Measurements from ENCODE around the gene CD59. TPM values are rescaled to one million over a fixed set of nuclear protein-coding genes. Genes with fewer than 3 reads are reported as not detected.

The CD59 gene
- total and polyA plus RNA-seq, 10 of the 15 experiments (the other 5 are each of a cell fraction or from before 2014, with no cell fraction given): 55.5 to 256 (median 181) TPM

GRCh38 chr11:33735271-33736147, 714 bp downstream of the CD59 start:
- in situ Hi-C loops (cut with MboI) (no loop called here), intact Hi-C loops (cut with micrococcal nuclease; ENCODE audit: unreplicated experiment) (loop anchor here (5.0 kb wide), 1 partner anchor 33 kb away; the partner anchor contains the start of gene C11orf91)
- FAIRE-seq (peak; percentile 56), ATAC-seq (peak; percentile 77), DNase-seq (ENCODE audit: low read depth, low spot score) (peak; percentile 37)
- Histone ChIP-seq H2AFZ (ENCODE audit: control insufficient read depth, low read depth, low read length) (peak overlapping the region; percentile 67), H3K79me2 (ENCODE audit: control insufficient read depth, insufficient read depth, low read length) (peaks cover 47% of the 10 kb centered on the region), H3K4me2 (ENCODE audit: control insufficient read depth, insufficient read depth) (peak overlapping the region; percentile 96), H3K36me3 (ENCODE audit: control insufficient read depth in 2 of 2, insufficient read depth in 2 of 2, low read length in 1 of 2) (no peaks in the 10 kb centered on the region), H3K9me3 (replicated peaks; ENCODE audit: control insufficient read depth, insufficient read depth, low read length) (no peaks in the 10 kb centered on the region), H3K27ac (ENCODE audit: control insufficient read depth, insufficient read depth) (peak overlapping the region; percentile 77), H3K27me3 (replicated peaks in 1 of 2; ENCODE audit: control insufficient read depth in 2 of 2, insufficient read depth in 2 of 2, low read length in 1 of 2) (no peaks in the 10 kb centered on the region), H4K20me1 (ENCODE audit: control insufficient read depth, insufficient read depth) (no peaks in the 10 kb centered on the region), H3K4me3 (peak overlapping the region; percentile 83), H3K9ac (ENCODE audit: control insufficient read depth, insufficient read depth, low read length) (peak overlapping the region; percentile 86), H3K4me1 (ENCODE audit: control insufficient read depth, insufficient read depth, low read length) (peaks cover 17% of the 10 kb centered on the region)
- SMC1A ChIA-PET (ENCODE audit: uncharacterized antibody, unreplicated experiment): interaction anchor here (0.8 to 5.9 kb wide), 10 partner anchors 7 to 373 kb away, joined by 3 to 43 read pairs (median 4); no protein-coding TSS in a partner anchor
- no TSS peak for BruUV-seq (replicated peaks)
- CTCF ChIA-PET: interaction anchor here (0.6 to 2.6 kb wide), 8 partner anchors 19 to 800 kb away, joined by 3 to 27 read pairs (median 4); no protein-coding TSS in a partner anchor
- POLR2A ChIA-PET: interaction anchor here (0.7 to 1.5 kb wide), 5 partner anchors 15 to 843 kb away, joined by 3 to 4 read pairs (median 3); partner anchors contain the start of gene CSTF3
- WGBS (ENCODE audit: insufficient coverage, insufficient replicate concordance, low lambda C conversion rate, missing lambda C conversion rate): under 1% methylated on average over 49 of the region's 53 CpGs
- RAD21 ChIA-PET (ENCODE audit: unreplicated experiment): interaction anchor here (0.8 to 3.6 kb wide), 11 partner anchors 7 to 72 kb away, joined by 3 to 22 read pairs (median 6); partner anchors contain the start of gene FBXO3
- TF ChIP-seq, protein P1, sequence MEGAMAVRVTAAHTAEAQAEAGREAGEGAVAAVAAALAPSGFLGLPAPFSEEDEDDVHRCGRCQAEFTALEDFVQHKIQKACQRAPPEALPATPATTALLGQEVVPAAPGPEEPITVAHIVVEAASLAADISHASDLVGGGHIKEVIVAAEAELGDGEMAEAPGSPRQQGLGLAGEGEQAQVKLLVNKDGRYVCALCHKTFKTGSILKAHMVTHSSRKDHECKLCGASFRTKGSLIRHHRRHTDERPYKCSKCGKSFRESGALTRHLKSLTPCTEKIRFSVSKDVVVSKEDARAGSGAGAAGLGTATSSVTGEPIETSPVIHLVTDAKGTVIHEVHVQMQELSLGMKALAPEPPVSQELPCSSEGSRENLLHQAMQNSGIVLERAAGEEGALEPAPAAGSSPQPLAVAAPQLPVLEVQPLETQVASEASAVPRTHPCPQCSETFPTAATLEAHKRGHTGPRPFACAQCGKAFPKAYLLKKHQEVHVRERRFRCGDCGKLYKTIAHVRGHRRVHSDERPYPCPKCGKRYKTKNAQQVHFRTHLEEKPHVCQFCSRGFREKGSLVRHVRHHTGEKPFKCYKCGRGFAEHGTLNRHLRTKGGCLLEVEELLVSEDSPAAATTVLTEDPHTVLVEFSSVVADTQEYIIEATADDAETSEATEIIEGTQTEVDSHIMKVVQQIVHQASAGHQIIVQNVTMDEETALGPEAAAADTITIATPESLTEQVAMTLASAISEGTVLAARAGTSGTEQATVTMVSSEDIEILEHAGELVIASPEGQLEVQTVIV (IDR thresholded peaks at IDR 0.05; ENCODE audit: borderline replicate concordance, partially characterized antibody): no peak
- TF ChIP-seq RELA (IDR thresholded peaks at IDR 0.05; ENCODE audit: borderline replicate concordance, partially characterized antibody): no peak
- no peak for TF ChIP-seq HSF1 (IDR thresholded peaks at IDR 0.05; ENCODE audit: low read depth, low read length)
- 0 out of 4 replicates have a peak, but pooled peaks of 1 of the 2 experiments have one; percentile 21 for TF ChIP-seq EP300 (IDR thresholded peaks at IDR 0.05; ENCODE audit: borderline replicate concordance in 1 of 2, control insufficient read depth in 1 of 2, low read depth in 2 of 2, low read length in 2 of 2)
- no peak for TF ChIP-seq BACH1 (IDR thresholded peaks at IDR 0.05; ENCODE audit: borderline replicate concordance)
- TF ChIP-seq EED (IDR thresholded peaks at IDR 0.05; ENCODE audit: low read depth): peak; percentile 63
- TF ChIP-seq DPF2 (IDR thresholded peaks at IDR 0.05): no peak
- TF ChIP-seq, protein P2, sequence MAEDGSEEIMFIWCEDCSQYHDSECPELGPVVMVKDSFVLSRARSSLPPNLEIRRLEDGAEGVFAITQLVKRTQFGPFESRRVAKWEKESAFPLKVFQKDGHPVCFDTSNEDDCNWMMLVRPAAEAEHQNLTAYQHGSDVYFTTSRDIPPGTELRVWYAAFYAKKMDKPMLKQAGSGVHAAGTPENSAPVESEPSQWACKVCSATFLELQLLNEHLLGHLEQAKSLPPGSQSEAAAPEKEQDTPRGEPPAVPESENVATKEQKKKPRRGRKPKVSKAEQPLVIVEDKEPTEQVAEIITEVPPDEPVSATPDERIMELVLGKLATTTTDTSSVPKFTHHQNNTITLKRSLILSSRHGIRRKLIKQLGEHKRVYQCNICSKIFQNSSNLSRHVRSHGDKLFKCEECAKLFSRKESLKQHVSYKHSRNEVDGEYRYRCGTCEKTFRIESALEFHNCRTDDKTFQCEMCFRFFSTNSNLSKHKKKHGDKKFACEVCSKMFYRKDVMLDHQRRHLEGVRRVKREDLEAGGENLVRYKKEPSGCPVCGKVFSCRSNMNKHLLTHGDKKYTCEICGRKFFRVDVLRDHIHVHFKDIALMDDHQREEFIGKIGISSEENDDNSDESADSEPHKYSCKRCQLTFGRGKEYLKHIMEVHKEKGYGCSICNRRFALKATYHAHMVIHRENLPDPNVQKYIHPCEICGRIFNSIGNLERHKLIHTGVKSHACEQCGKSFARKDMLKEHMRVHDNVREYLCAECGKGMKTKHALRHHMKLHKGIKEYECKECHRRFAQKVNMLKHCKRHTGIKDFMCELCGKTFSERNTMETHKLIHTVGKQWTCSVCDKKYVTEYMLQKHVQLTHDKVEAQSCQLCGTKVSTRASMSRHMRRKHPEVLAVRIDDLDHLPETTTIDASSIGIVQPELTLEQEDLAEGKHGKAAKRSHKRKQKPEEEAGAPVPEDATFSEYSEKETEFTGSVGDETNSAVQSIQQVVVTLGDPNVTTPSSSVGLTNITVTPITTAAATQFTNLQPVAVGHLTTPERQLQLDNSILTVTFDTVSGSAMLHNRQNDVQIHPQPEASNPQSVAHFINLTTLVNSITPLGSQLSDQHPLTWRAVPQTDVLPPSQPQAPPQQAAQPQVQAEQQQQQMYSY (CRISPR knock-in tag; IDR thresholded peaks at IDR 0.05): no peak
- peak; percentile 73 for TF ChIP-seq IKZF1 (conservative IDR thresholded peaks at IDR 0.05)
- TF ChIP-seq CBX5 (IDR thresholded peaks at IDR 0.05; ENCODE audit: low read depth): no peak
- no peak for TF ChIP-seq POU2F2 (IDR thresholded peaks at IDR 0.05; ENCODE audit: borderline replicate concordance, low read depth, low read length)
- TF ChIP-seq MAX (IDR thresholded peaks at IDR 0.05; ENCODE audit: low read depth, low read length): no peak
- no peak for TF ChIP-seq SREBF1 (IDR thresholded peaks at IDR 0.05; ENCODE audit: low read length)
